Kidney (tissue), 14 donors: ENCODE results near the gene DMAC2L. TPM values are rescaled to one million over a fixed set of nuclear protein-coding genes. Genes with fewer than 3 reads are reported as not detected.

Experiments
- DNase-seq, 5 donors: peaks; one replicate each; pipeline ENCODE4 v3.0.0-alpha.2; 2013 to 2020
- FAIRE-seq: peaks from 2 replicates; lab custom pipeline; 2012; peaks lifted over from hg19 to GRCh38; lab: Jason Lieb, UNC
- H3K27ac ChIP-seq, 2 donors: one replicate each; pipeline ENCODE4 v1.7.0; 2013; ENCODE audit warnings: low read depth in 2 of 2, low read length in 2 of 2, inconsistent platforms in 1 of 2
- H3K27me3 ChIP-seq: one replicate; pipeline ENCODE4 v1.7.1; 2013; ENCODE audit warnings: low read length, inconsistent platforms; ENCODE audit not compliant: control insufficient read depth, insufficient read depth
- H3K36me3 ChIP-seq, 3 donors: one replicate each; pipeline versions ENCODE4 v1.7.0 to v1.7.1; 2013; ENCODE audit warnings: low read length in 3 of 3, control low read depth in 1 of 3, inconsistent platforms in 1 of 3; ENCODE audit not compliant: insufficient read depth in 3 of 3, control insufficient read depth in 2 of 3
- H3K4me1 ChIP-seq, 3 donors: one replicate each; pipeline versions ENCODE4 v1.7.0 to v1.7.1; 2013; ENCODE audit warnings: low read length in 3 of 3, inconsistent platforms in 1 of 3, low read depth in 1 of 3; ENCODE audit not compliant: control insufficient read depth in 2 of 3, insufficient read depth in 2 of 3
- H3K4me3 ChIP-seq, 3 donors: one replicate each; pipeline versions ENCODE4 v1.7.0 to v1.8.1; 2013; ENCODE audit warnings: low read length in 3 of 3, control low read depth in 1 of 3, inconsistent platforms in 1 of 3
- H3K9ac ChIP-seq, 3 donors: one replicate each; pipeline versions ENCODE4 v1.7.0 to v1.7.1; 2013; ENCODE audit warnings: low read length in 3 of 3, control low read depth in 1 of 3, inconsistent platforms in 1 of 3
- H3K9me3 ChIP-seq, 3 donors: one replicate each; pipeline versions ENCODE4 v1.7.0 to v1.7.1; 2013; ENCODE audit warnings: low read length in 3 of 3, control low read depth in 1 of 3, inconsistent platforms in 1 of 3; ENCODE audit not compliant: control insufficient read depth in 2 of 3, insufficient read depth in 1 of 3
- CTCF ChIP-seq: IDR thresholded peaks from 3 replicates; pipeline ENCODE4 v1.5.1; 2012; ENCODE audit warnings: mild to moderate bottlenecking, moderate library complexity, borderline replicate concordance; ENCODE audit not compliant: insufficient read depth; ENCODE audit errors: extremely low read depth
- intact Hi-C: fragments of 100-400 bp; cut with DNase I; formaldehyde crosslinking; loops from one replicate; pipeline ENCODE4 v1.11.1; 2022
- polyA plus RNA-seq: library from polyadenylated mRNA; stranded (reverse); fragments of 350-450 nt; fragmentation: Illumina TruSeq; extraction: RNeasy Lipid Tissue Mini Kit (QIAGEN cat#74804); gene quantifications from one replicate; pipeline ENCODE4 v1.2.3, GENCODE V29; 2014; ENCODE audit warnings: low read depth, low replicate concordance; ENCODE audit not compliant: insufficient read depth
- total RNA-seq: library from RNA; stranded (reverse); fragmentation: NEBNext Ultra II Directional; extraction: Animal tissue kit (Norgen Biotek cat#: 25700); gene quantifications from one replicate; pipeline ENCODE4 v1.2.1, GENCODE V29; 2021
- donor health status: control.
- donor health status: control.
- donor health status: control.
- donor health status: control.
- donor health status: control.
- donor health status: DM: yes; HTN: yes; CAD: no.
- donor health status: Normal renal cell carcinoma (clear cell type).

Gene DMAC2L
- total and polyA plus RNA-seq, 2 donors from 2014 or later: 23.7 to 27.3 TPM

DNA sequence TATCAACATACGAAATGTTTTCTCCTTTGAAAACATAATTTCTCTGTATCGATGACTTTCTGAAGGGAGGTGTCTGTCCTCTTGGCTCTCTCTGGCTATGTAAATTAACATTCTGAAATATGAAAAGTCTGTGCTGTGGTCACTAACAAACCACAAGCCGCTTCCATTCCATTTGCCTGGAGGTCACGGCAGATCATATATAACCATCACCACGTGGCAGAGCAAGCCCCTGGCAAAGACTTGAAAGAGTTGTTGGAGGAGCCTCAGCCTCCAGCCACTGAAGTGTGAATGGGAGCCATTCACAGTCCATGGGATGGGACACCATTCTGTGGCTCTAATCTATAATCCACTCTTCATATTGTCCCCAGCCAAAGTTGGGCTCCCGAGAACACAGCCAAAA lies 45.0 kb downstream of the DMAC2L start:
- Histone ChIP-seq H3K27ac (no peak overlapping the region), H3K27me3 (no peaks in the 10 kb centered on the region), H3K4me1 (no peaks in the 10 kb centered on the region), H3K4me3 (no peak overlapping the region), H3K9ac (no peak overlapping the region), H3K9me3 (no peaks in the 10 kb centered on the region), H3K36me3 (no peaks in the 10 kb centered on the region)
- intact Hi-C loops: no loop called here
- TF ChIP-seq CTCF: no peak
- DNase-seq: no peak
- no peak for FAIRE-seq

DNA sequence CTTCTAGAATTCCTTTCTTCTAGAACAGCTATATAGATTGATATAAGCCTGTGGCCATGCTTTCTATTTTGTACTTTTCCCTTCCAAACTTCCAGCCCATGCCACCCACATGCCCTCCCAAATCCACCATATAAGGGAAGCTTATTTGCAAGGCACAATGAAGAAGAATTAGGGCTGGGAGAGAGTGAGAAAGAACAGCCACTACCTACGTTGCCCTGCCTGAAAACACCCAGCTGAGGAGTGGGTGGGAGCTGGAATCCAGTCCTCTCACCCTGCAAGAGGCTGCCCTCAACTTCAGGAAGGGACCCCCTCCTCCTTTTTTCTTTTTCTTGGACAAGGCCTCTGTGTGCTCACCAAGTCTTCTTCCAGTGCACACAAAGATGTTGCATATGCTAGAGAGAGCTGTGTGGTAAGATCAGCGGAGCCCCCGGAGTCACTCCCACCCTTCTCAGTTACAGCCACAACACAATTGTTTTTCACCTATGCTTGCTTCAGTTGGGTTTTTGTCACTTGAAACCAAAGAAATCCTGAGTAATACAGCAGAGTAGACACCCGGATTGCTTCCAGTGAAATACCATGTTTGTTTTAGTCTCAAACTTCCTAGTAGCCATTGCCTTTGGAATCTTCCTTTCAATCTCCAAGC lies 45.8 kb downstream of the DMAC2L start:
- no peak for TF ChIP-seq CTCF
- H3K27me3 ChIP-seq: no peaks in the 10 kb centered on the region
- no peak overlapping the region for H3K27ac ChIP-seq
- no peaks in the 10 kb centered on the region for H3K36me3 ChIP-seq
- no peaks in the 10 kb centered on the region for H3K9me3 ChIP-seq
- no peaks in the 10 kb centered on the region for H3K4me1 ChIP-seq
- no peak overlapping the region for H3K9ac ChIP-seq
- H3K4me3 ChIP-seq: no peak overlapping the region
- intact Hi-C loops: no loop called here
- DNase-seq (peak in 4 of 5 donors; percentile 71 to 92 (median 80)), FAIRE-seq (no peak)

DNA sequence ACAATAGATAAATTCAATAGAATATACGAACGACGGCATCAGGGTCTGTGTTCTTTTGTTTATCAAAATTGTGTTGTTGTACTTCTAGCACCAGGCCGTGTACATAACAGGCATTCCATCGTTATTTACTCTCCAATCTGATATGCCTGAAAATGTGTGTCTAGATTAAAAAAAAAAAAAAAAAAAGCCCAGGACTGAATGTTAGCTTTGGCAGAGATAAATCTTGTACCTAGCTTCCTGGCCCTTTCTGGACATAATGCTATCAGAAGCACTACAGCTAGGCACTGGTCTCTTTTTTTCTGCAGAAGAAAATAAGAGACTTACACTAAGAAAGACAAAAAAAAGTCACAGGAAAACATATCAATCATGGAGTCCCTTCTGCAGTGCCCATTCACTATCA lies 47.5 kb downstream of the DMAC2L start:
- FAIRE-seq (no peak), DNase-seq (no peak)
- Histone ChIP-seq H3K4me3 (no peak overlapping the region), H3K27ac (no peak overlapping the region), H3K9me3 (no peaks in the 10 kb centered on the region), H3K9ac (no peak overlapping the region), H3K36me3 (no peaks in the 10 kb centered on the region), H3K27me3 (no peaks in the 10 kb centered on the region), H3K4me1 (peaks cover 0 to 11% (median 7%) of the 10 kb centered on the region in 3 donors)
- intact Hi-C loops: no loop called here
- no peak for TF ChIP-seq CTCF

GRCh38 chr14:50360093-50360492 lies 48.0 kb downstream of the DMAC2L start:
- Histone ChIP-seq H3K4me3 (no peak overlapping the region), H3K4me1 (peaks cover 0 to 11% (median 7%) of the 10 kb centered on the region in 3 donors), H3K9me3 (no peaks in the 10 kb centered on the region), H3K9ac (no peak overlapping the region), H3K27ac (no peak overlapping the region), H3K36me3 (no peaks in the 10 kb centered on the region), H3K27me3 (no peaks in the 10 kb centered on the region)
- intact Hi-C loops: no loop called here
- FAIRE-seq: no peak
- no peak for TF ChIP-seq CTCF
- no peak for DNase-seq
